Measurements from ENCODE around the gene SCYGR8.
"Not testable (repeated sequence)": the region's sequence is repeated elsewhere in the genome, so short reads cannot be mapped to it uniquely, and the experiment has no call there.

SCYGR8 gene

GRCh38 chr2:227745594-227745993, at the start of gene SCYGR8:
SCYGR8 (plus strand) TSS chr2:227745894; CDS start chr2:227745894, 0 bp downstream.
- no peak for DNase-seq

GRCh38 chr2:227696990-227697679, 48.6 kb upstream of the SCYGR8 start:
- no peak for DNase-seq

- DNase-seq = no peak
Measured at GRCh38 chr2:227701556-227701955, 44.1 kb upstream of the SCYGR8 start.

- DNase-seq = peak in 1 of 3 experiments; percentile 25
Measured at GRCh38 chr2:227703280-227703732, 42.4 kb upstream of the SCYGR8 start.

GRCh38 chr2:227703961-227704360, 41.7 kb upstream of the SCYGR8 start:
- no peak for DNase-seq

- DNase-seq = no peak
Measured at GRCh38 chr2:227706859-227707258, 38.8 kb upstream of the SCYGR8 start.

- no peak for DNase-seq
Measured at GRCh38 chr2:227707390-227707789, 38.3 kb upstream of the SCYGR8 start.

GRCh38 chr2:227710986-227711385, 34.7 kb upstream of the SCYGR8 start:
- no peak for DNase-seq

GRCh38 chr2:227713291-227713690, 32.4 kb upstream of the SCYGR8 start:
- DNase-seq = no peak

- no peak for DNase-seq
Measured at GRCh38 chr2:227716501-227716900, 29.2 kb upstream of the SCYGR8 start.

- peak; percentile 8 to 67 (median 56) for DNase-seq
Measured at GRCh38 chr2:227717687-227718567, 27.8 kb upstream of the SCYGR8 start, which contains the start of gene SLC19A3. SLC19A3 (minus strand) TSS chr2:227718028; CDS start chr2:227702318, 15,710 bp downstream.

GRCh38 chr2:227719641-227720040, 26.1 kb upstream of the SCYGR8 start:
- DNase-seq = no peak

- no peak for DNase-seq
Measured at GRCh38 chr2:227720680-227721079, 25.0 kb upstream of the SCYGR8 start.

GRCh38 chr2:227722821-227723220, 22.9 kb upstream of the SCYGR8 start:
- not testable (repeated sequence) for DNase-seq

GRCh38 chr2:227724394-227725039, 21.2 kb upstream of the SCYGR8 start, which contains the start of gene SCYGR6:
SCYGR6 (minus strand) TSS chr2:227724757; CDS start chr2:227724757, 0 bp downstream.
- peak in 1 of 3 experiments; percentile 2 for DNase-seq

- no peak for DNase-seq
Measured at GRCh38 chr2:227728035-227728434, 17.7 kb upstream of the SCYGR8 start, which contains the start of gene SCYGR7. SCYGR7 (plus strand) TSS chr2:227728335; CDS start chr2:227728335, 0 bp downstream.

GRCh38 chr2:227739351-227739750, 6.3 kb upstream of the SCYGR8 start:
- DNase-seq = no peak

- not testable (repeated sequence) for DNase-seq
Measured at GRCh38 chr2:227740705-227741104, 5.0 kb upstream of the SCYGR8 start.

- DNase-seq = no peak
Measured at GRCh38 chr2:227748079-227748478, 2.4 kb downstream of the SCYGR8 start.

GRCh38 chr2:227756261-227756660, 10.6 kb downstream of the SCYGR8 start:
- not testable (repeated sequence) for DNase-seq

- DNase-seq = no peak
Measured at GRCh38 chr2:227759411-227760118, 13.9 kb downstream of the SCYGR8 start.

Measured in NCI-H1417 (cell line).